Posterior cingulate gyrus (tissue), 11 donors: Measurements from ENCODE around the gene LYST.

Experiments
- DNase-seq, 10 donors: peaks; one replicate each; pipeline versions ENCODE4 v3.0.0 to v3.0.0-alpha.2; 2020 to 2021; ENCODE audit warnings: mixed read lengths in 3 of 10
- intact Hi-C: fragments of 100-400 bp; cut with DNase I; formaldehyde crosslinking; loops from one replicate; pipeline ENCODE4 v1.15.1; 2023

Gene LYST

GRCh38 chr1:235735621-235736020 is 131.1 kb downstream of the LYST start:
- DNase-seq = no peak

GRCh38 chr1:235734335-235734734 is 132.4 kb downstream of the LYST start:
- intact Hi-C loops = no loop called here
- no peak for DNase-seq

More at GRCh38 chr1:235735621-235736020, 131.1 kb downstream of the LYST start:
- intact Hi-C loops = no loop called here

GRCh38 chr1:235730007-235730406 is 136.7 kb downstream of the LYST start:
- no peak for DNase-seq
- intact Hi-C loops = no loop called here

GRCh38 chr1:235726557-235726956 is 140.1 kb downstream of the LYST start:
- no peak for DNase-seq
- intact Hi-C loops = no loop called here

GRCh38 chr1:235725434-235725833 is 141.3 kb downstream of the LYST start:
- intact Hi-C loops = no loop called here
- DNase-seq = no peak

- intact Hi-C loops = no loop called here
- DNase-seq = no peak
Measured at GRCh38 chr1:235724730-235725129, 142.0 kb downstream of the LYST start.

- no peak for DNase-seq
- intact Hi-C loops = no loop called here
Measured at GRCh38 chr1:235722858-235723257, 143.8 kb downstream of the LYST start.

- no peak for DNase-seq
- intact Hi-C loops = no loop called here
Measured at GRCh38 chr1:235721982-235722381, 144.7 kb downstream of the LYST start.

GRCh38 chr1:235720544-235720943 is 146.2 kb downstream of the LYST start:
- intact Hi-C loops = no loop called here
- DNase-seq = no peak

GRCh38 chr1:235714205-235714897 is 152.4 kb downstream of the LYST start:
- intact Hi-C loops = no loop called here
- DNase-seq = no peak

- DNase-seq = no peak
- intact Hi-C loops = no loop called here
Measured at GRCh38 chr1:235712812-235713211, 153.9 kb downstream of the LYST start.

- no peak for DNase-seq
- intact Hi-C loops = no loop called here
Measured at GRCh38 chr1:235710687-235711086, 156.0 kb downstream of the LYST start.

- DNase-seq = no peak
- intact Hi-C loops = no loop called here
Measured at GRCh38 chr1:235709018-235709417, 157.7 kb downstream of the LYST start.

GRCh38 chr1:235708390-235708962 is 158.2 kb downstream of the LYST start:
- intact Hi-C loops = no loop called here
- no peak for DNase-seq

- no peak for DNase-seq
- intact Hi-C loops = no loop called here
Measured at GRCh38 chr1:235703506-235703905, 163.2 kb downstream of the LYST start.

GRCh38 chr1:235702412-235702811 is 164.3 kb downstream of the LYST start:
- intact Hi-C loops = no loop called here
- DNase-seq = no peak

- no peak for DNase-seq
- intact Hi-C loops = no loop called here
Measured at GRCh38 chr1:235697508-235697907, 169.2 kb downstream of the LYST start.

- intact Hi-C loops = no loop called here
- no peak for DNase-seq
Measured at GRCh38 chr1:235689356-235689755, 177.3 kb downstream of the LYST start.

GRCh38 chr1:235688096-235688495 is 178.6 kb downstream of the LYST start:
- no peak for DNase-seq
- intact Hi-C loops = no loop called here

GRCh38 chr1:235683653-235684052 is 183.1 kb downstream of the LYST start:
- DNase-seq = no peak
- intact Hi-C loops = no loop called here

- no peak for DNase-seq
- intact Hi-C loops = no loop called here
Measured at GRCh38 chr1:235682216-235682615, 184.5 kb downstream of the LYST start.

GRCh38 chr1:235679644-235680043 is 187.1 kb downstream of the LYST start:
- no peak for DNase-seq
- intact Hi-C loops = no loop called here

- intact Hi-C loops = no loop called here
- no peak for DNase-seq
Measured at GRCh38 chr1:235679005-235679404, 187.7 kb downstream of the LYST start.
